NB4 (cell line): ENCODE measurements around the gene SLC6A6.

Experiments
- MYC ChIP-seq: IDR thresholded peaks from 2 replicates; pipeline ENCODE4 v1.6.1; 2011; ENCODE audit warnings: low read depth, low read length
- POLR2A ChIP-seq: IDR thresholded peaks from 2 replicates; pipeline ENCODE4 v1.6.1; 2011; ENCODE audit warnings: mild to moderate bottlenecking; ENCODE audit not compliant: insufficient read length; ENCODE audit errors: extremely low read depth
- TF ChIP-seq, protein P1 (sequence below): IDR thresholded peaks from one replicate; pipeline ENCODE4 v1.5.1; 2012; ENCODE audit warnings: low read depth, low read length
- TF ChIP-seq, protein P2 (sequence below): IDR thresholded peaks from 2 replicates; pipeline ENCODE4 v1.6.1; 2011; ENCODE audit warnings: low read depth, low read length

DNA sequence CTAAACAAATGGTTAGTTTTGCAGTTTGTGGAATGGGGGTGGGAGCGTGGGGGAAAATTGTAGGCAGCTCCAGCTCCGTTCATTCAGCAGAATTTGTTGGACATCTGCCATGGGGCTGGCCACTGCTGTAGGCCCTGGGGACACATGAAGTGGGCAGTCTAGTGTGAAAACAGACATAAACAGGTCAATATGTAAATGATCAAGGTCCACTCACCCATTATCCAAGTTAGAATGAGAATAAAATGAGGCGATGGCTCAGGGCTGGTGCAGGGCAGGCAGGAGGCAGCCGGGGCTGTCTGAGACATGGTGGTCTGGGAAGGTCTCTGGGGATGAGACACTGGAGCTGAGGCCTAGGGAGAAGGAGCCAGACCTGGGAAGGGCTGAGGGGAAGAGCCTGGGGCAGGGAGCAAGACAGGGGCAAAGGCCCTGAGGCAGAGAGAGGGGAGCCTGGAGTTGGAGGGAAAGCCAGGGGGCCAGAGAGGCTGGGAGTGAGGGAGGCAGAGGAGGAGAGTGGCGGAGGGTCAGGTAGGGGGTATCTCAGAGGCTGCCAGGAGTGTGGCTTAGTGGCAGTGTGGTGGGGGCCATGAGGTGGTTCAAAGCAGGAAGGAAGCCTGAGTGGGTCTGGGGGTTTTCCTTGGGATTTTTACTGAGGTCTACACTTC is 6.2 kb upstream of the SLC6A6 start:
- TF ChIP-seq POLR2A (no peak), MYC (no peak)
- TF ChIP-seq, protein P1, sequence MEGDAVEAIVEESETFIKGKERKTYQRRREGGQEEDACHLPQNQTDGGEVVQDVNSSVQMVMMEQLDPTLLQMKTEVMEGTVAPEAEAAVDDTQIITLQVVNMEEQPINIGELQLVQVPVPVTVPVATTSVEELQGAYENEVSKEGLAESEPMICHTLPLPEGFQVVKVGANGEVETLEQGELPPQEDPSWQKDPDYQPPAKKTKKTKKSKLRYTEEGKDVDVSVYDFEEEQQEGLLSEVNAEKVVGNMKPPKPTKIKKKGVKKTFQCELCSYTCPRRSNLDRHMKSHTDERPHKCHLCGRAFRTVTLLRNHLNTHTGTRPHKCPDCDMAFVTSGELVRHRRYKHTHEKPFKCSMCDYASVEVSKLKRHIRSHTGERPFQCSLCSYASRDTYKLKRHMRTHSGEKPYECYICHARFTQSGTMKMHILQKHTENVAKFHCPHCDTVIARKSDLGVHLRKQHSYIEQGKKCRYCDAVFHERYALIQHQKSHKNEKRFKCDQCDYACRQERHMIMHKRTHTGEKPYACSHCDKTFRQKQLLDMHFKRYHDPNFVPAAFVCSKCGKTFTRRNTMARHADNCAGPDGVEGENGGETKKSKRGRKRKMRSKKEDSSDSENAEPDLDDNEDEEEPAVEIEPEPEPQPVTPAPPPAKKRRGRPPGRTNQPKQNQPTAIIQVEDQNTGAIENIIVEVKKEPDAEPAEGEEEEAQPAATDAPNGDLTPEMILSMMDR, result no peak
- TF ChIP-seq, protein P2, sequence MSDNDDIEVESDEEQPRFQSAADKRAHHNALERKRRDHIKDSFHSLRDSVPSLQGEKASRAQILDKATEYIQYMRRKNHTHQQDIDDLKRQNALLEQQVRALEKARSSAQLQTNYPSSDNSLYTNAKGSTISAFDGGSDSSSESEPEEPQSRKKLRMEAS, result no peak
